HG02981 (cell line): ENCODE measurements around the gene SLC39A11.

Experiments used
- ATAC-seq: cut with Tn5 transposase; IDR thresholded peaks from one replicate; pipeline ENCODE4 v1.9.1; 2021; ENCODE audit warnings: mild to moderate bottlenecking, moderate library complexity; ENCODE audit not compliant: unreplicated experiment

SLC39A11 gene

DNA sequence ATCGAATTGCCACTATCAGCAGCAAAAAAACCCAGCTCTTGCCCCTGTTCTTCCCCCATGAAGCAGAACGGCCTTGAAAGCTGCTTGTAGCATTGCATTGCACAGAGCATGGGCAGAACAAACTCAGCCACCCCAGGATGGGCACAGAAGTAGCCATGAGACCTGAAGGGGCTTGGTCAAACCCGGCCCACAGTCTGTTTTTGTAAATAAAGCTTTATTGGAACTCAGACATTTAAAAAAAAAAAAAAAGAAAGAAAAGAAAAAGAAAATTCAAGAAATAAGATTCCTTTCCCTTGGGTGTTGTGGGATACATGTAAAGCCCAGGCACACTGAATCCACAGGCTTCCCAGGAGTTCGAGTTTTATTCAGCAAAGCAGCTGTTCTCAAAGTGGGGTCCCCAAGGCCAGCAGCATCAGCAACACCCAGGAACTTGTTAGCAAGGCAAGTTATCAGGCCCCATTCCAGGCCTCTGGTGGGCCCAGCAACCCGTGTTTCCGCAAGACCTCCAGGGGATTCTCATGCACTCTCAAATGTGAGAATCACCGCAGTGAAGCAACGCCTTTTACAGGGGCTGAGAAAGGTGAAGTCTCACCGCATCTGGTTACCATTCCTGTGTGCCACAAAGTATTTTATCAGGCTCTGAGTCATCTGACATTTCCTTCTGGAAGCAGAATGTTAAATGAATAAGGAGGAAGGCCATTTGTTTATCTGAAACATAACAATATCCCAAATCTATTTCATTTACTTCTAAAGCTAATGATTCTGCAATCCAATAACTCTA lies 108.2 kb downstream of the SLC39A11 start:
- no peak for ATAC-seq

DNA sequence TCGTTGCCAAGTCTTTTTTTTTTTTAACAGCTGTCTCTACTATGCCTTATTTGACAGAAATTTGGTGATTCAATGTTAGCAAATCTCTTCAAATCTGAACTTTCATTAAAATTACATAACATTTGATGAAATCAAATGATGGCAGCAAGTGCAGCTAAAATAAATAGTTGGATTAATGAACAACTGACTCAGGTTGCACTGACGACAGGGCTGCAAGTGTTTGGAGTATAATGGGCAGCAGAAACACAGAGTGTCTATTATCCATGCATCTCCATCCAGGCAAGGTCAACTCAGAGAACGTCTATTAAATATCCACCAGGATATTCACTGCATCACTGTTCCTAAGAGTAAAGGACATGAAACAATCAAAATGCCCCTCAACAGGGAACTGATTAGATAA lies 109.8 kb downstream of the SLC39A11 start:
- ATAC-seq, result no peak

DNA sequence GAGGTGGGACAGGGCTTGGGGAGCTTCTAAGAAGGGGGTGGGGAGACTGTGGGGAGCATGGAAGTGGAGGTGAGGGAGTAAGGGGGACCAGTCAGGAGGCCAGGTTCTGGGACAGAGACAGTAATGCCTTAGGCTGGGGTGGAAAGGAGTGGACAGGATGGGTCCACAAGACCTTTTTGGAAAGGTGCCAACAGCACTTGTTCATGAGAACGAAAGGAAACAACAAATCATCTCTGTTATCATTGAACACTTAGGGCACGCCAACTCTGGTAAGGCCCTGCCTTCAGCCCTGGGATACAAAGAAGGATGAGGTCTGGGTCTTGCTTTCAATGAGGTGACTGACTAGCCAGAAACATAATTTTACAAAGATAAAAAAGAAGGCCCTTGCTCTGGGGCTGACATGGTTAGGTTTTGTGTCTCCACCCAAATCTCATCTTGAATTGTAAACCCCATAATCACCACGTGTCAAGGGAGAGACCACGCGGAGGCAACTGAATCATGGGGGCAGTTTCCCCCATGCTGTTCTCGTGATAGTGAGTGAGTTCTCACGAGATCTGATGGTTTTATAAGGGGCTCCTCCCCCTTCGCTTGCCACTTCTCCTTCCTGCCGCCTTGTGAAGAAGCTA lies 113.8 kb downstream of the SLC39A11 start:
- ATAC-seq, result no peak

DNA sequence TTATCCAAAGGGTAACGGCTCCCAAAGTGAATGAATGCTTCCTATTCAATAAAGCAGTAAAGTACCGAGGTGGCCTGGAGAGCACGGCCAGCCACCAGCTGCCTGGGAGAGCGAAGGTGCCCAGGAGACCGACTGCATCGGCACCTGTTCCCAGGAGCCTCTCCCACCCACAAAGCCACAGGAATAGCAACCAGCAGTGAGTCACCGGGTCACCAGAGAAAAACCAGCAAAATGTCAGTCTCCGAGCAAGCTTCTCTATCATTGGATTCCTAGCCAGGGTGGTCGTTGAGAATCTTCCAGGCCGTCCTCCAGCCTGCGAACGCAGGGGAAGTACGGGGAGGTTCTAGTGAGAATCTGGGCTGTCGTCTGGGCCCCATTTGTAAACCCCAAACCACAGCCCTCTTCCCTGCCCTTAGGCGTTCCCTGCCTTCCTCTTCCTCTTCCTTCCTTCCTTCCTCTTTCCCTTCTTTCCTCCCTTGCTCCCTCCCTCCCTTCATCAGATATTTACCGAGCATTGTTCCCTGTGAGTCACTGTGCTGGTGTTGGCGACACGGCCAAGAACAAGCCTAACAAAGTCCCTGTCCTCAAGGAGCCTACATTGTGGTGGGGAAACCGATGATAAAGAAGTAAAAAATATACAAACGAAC lies 114.6 kb downstream of the SLC39A11 start:
- no peak for ATAC-seq

DNA sequence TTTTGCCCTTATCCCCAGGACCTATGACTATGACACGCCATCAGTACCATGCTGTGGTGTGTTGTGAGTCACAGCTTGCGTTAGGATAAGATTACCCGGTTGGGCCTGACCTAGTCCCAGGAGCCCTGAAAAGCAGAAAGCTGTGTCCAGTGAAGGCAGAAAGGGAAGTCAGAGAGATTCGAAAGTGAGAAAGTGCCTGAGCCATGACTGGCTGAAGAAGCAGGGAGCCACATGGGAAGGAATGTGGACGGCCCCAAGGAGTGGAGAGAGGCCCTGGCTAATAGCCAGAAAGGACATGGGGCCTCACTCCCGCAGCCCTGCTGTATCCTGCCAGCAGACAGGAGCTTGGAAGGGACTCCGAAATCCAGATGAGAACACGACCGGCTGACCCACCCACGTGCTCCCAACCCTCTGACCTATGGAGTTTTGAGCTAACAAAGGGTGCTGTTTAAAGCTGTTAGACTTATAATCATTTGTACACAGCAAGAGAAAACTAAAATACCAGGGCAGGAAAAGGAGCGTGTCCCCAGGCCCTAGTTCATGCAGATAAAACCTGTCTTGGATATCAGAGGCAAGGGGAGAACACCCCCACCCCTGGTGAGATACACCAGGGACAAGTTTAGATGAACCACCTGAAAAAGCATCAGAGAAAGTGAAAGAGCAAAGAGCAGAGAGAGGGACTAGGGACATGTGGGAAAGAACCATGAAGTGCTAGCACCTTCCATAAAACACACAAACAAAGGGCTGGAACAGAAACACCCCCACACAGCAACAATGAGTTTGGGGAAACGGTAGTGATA lies 115.3 kb downstream of the SLC39A11 start:
- no peak for ATAC-seq

DNA sequence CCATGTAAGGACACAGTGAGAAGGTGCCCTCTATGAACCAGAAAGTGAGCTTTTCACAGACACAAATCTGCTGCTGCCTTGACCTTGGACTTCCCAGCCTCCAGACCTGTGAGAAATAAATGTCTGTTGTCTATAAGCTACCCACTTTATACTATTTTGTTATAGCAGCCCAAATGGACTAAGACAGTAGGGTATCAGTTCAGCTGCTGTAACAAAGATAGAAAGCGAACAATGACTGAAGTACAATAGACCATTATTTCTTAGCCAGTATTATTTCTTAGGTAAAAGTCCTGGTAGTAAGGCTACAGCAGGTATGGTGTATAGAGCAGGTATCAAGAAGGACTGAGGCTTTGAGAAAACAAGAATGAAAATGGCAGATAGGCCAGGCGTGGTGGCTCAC lies 117.0 kb downstream of the SLC39A11 start:
- ATAC-seq, result no peak

DNA sequence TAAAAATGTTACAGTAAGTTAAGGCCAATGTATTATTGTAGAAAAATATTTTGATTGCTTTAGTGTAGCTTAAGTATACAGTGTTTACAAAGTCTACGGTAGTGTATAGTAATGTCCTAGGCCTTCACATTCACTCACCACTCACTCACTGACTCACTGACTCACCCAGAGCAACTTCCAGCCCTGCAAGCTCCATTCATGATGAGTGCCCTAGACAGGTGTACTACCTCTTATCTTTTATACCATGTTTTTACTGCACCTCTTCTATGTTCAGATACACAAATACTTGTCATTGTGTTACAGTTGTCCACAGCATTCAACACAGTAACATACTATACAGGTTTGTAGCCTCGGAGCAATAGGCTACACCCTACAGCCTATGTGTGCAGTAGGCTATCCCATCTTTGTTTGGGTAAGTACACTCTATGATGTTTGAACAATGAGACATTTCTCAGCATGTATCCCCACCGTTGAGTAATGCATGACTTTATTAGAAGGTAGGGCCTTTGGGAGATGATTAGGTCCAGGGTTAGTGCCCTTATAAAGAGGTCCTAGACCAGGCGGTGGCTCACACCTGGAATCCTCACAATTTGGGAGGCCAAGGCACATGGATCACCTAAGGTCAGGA lies 117.8 kb downstream of the SLC39A11 start:
- ATAC-seq, result no peak

DNA sequence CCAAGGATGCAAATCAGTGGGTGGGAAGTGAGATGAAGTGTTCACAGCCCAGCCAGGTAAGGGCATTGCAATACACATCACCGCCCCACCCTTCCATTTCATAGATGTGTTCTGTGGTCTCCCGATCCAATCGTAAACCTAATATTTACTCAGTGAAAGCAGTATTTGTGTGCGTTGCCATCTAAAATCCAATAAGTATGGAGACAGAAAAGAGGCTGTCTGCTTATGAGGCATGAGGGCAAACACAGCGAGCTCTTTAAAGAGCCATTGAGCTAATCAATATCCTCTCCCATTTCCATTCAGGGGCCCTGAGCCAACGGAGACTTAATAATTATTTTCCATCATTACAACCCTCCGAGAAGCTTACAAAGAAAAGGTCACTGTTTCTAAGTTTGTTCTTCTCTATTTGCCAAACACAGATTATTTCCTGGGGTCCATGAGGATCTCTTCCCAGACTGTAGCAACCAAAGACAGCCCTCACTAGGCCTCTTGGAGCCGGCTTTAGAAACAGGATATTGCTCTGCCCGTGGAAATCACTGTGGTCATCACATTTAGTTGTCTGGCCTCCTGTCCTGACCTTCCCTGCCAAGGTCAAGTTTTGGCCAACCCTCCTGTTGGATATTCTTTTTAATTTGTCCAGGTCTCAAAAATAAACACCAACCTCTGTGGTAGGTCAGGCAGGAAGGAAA lies 120.1 kb downstream of the SLC39A11 start:
- no peak for ATAC-seq

DNA sequence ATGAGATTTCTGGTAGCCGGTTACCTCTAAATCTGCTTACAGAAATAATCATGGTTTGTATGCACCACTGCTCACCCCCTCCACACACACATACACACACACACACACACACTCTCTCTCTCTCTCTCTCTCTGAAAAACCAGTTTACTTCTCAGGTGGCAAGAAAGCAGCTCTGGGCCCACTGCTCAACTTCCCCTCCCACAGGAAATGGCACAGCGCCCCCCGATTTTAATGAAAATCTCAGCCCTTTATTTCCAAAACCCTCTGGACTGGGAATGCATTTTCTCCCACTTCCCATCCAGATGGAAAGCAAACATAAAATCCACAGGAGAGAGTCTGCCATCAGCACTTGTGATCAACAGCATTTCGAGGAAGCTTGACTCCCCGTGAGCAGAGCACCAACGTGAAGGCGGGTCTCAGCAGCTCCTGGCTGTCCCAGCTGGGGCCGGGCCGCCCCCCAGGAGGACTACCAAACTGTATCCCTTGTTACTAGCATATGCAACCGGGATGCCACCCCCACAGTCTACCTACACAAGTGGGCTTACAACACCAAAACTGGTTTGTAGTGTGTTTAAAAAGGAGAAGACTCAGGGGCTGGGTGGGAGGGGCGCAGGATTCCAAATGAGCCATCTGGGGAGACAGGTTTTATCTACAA lies 121.1 kb downstream of the SLC39A11 start:
- no peak for ATAC-seq

DNA sequence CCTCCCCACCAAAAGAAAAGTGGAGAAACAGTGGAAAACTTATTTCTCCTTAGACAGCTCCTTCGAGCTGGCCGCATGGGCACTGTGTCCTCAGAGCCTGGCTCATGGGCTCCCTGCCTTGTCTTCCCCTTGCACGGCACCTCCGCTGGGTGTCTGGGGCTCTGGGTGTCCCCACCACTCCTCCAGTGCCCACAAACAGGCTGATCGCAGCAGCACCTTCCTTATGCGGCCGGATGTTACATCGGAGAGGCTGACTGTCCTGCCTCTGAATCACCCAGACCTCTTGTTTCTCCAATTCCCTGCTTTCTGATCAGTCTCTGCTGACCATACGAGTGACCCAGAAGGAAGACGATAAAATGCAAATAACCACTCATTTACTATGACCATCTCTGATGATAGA lies 121.7 kb downstream of the SLC39A11 start:
- no peak for ATAC-seq

DNA sequence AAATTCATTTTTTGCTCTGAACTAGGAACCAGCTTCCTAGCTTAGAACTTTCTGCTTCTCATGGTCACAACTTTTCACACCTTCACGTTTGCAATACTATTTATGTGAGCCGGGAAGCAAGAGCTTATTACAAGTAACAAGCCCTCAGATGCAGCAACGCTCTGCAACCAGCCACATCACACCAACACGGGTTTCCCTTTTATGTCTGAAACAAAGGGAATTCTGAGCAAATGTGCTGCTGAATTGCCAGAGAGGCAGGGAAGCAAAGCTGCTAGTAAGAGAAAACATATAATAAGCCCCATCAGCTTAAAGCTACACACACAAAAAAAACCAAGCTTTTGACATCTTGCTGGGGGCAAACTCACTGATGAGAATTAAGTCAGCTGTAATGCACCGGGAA lies 122.2 kb downstream of the SLC39A11 start:
- ATAC-seq, result no peak

DNA sequence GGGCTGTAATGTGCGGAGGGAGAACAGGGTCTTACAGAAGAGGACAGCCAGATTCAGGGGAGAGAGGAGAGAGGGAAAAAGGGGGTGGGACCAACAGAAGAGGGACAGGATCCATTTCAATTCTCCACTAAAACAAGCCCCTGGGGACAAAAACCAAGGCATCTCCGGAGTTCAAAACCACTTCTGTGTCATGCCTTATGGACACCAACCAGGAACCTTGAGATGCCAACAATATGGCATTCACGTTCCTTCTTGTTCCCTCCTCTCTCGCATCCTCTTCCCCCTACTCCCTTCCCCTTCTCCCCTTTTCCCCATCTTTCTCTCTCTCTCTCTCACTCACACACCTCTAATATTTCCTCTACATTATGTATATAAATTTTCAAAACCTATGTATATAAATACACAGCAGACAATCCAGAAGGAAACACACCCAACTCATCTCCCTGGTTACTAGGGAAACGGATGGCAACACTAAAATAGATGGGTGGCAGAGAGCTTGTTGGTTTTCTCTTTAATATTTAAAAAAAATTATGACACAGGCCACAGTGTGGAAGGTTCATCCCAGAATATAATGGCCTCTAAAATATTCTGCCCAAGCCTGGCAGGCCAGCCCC lies 123.1 kb downstream of the SLC39A11 start:
- no peak for ATAC-seq

DNA sequence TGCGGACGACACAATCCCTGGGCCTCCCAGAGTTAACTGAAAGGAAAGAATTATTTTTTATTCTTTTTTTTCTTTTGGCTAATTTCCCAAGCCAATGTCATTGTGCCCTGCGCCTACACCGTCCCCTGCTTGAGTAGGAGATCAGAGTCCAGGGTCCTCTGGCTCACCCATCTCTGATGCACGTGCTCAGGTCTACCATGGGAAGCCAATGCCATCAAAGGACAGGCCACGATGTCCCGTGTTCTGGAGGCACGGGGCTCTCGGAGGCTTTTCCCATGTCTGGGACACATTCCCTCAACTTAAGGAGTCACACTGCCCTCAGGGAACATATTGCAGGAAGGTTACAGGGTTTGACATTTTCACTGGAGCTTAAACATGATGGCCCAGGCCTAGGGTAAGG lies 123.7 kb downstream of the SLC39A11 start:
- no peak for ATAC-seq

DNA sequence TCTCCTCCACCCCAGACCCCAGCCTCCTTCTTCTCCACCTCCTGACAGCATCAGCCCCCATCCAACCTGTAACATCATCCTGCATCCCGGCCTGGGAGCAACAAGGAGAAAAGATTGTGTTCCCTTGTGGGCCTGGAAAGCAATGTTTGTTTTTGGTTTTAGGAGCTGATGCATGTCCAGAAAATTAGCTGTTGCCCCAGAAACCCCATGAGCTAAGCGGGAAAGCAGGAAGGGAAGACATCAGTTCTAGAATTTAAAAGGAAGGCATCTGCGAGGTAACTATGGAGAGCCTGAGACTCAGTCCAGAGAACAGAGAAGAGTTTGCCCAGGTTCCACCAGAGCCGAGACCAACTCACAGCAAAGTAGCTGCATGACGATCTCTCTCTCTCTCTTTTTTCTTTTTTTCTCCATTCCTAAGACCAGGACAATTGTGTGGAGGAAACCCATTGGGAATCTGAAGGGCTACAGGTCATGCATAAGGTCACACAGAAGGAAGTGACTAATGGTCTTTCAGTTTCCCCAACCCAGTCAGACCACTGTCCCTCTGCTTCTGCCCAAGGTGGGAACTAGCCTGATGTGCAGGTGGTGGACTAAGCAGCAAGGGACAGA lies 124.4 kb downstream of the SLC39A11 start:
- ATAC-seq, result no peak

DNA sequence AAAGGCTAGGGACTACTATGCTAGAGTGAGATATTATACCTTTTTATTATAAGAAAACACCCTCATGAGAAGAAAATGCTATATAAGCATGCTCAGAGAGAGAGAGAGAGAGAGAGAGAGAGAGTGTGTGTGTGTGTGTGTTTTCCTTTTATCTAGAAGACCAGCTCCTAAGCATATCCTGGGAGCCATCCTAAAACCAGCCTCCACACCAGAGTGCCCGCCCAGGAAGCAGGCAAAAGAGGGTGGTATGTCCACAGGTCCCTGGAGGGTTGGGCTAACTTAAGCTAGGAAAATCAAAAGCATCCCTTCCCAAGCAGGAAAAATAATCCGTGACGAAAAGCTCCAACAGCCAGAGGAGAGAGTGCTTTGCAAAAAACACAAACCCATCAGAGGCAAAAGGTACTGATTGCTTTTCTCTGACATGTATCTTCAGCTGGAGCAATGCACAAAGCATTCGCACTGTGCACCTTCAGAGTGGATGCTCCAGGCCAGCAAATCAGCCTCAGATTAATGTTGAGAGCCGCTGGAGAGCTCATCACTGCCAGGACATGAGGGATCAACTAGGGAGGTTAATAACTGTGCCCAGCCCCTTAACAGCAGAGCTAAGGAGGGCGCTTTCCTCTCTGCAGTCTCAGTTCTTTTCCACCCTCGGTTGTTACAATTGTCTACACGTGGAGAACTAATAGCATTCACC lies 125.1 kb downstream of the SLC39A11 start:
- no peak for ATAC-seq

DNA sequence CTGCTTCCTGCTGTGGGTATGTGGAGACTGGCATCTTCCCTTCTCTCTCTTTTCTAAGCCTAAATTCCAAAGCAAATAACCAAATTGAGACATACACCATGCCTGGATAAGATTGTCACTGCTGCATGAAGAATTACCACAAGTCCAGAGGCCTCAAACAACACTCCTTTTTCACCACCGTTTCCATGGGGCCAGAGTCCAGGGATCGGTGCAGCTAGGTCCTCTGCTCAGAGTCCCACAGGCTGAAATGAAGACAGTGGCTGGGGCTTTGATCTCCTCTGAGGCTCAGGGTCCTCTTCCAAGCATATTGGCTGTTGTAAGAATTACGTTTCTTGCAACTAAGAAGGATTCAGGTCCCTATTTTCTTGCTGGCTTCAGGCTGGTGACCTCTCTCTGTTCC lies 130.4 kb downstream of the SLC39A11 start:
- ATAC-seq, result no peak

DNA sequence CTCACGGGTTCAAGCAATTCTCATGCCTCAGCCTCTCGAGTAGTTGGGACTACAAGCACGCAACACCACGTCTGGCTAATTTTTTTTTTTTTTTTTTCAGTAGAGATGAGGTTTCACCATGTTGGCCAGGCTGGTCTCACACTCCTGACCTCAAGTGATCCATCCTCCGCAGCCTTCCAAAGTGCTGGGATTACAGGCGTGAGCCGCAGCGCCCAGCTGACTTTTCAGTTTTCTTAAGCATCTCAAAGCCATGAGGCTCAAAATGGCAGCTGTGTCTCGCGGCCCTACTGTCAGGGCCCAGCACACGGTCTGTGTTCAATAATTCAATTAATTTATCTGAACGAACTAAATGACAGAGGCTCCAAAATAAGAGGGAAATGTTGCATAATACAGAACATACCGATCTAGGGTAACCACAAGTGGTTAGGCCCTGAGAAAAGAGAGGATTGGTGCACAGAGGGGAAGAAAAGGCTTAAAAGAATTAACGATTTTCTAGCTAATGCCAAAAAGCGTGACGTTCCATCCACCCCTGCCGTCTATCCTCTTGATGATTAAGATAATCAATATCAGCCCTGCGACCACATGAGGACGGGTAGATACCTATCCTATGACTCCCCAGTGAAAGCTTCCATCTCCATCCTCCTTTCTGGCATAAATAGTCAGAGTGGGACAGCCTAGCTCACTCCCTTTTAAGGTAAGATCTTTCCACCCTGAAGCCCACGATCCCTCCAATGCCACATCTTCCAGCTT lies 136.9 kb downstream of the SLC39A11 start:
- ATAC-seq, result no peak

DNA sequence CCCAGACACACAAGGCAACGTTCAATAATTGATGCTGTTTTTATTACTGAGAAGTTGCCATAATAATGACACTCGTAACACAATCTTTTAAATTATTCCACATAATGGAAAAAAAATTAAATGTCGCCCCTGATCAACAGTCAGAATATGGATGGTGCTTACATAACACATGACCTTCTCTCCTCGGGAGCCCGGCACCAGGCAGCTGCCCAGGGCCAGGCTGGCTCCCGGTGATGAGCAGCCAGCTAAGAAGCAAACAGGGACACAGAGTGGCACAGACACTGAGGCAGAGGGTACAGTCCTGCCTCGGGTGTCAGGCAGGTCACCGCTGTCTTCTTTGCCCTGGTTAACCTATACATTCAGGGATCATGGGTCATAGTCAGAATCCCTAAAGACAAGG lies 137.9 kb downstream of the SLC39A11 start:
- ATAC-seq, result no peak
